DOHH2 (cell line): ENCODE measurements around the gene TNIP3.

ENCODE experiments used
- H3F3A ChIP-seq: fragments of 200-600 bp; sonication (generic), shearing (Covaris generic); 2 replicates; pipeline ENCODE4 v1.6.0; 2016; ENCODE audit warnings: antibody characterized with exemption, mild to moderate bottlenecking; ENCODE audit not compliant: control insufficient read depth, insufficient read depth
- H3K27ac ChIP-seq: fragments of 200-600 bp; sonication (generic); 2 replicates; pipeline ENCODE4 v1.5.1; 2014; ENCODE audit warnings: low read depth, mild to moderate bottlenecking, low read length, moderate library complexity
- H3K27me3 ChIP-seq: fragments of 200-600 bp; sonication (generic); 2 replicates; pipeline ENCODE4 v1.6.1; 2014; ENCODE audit warnings: mild to moderate bottlenecking, low read length, mixed read lengths; ENCODE audit not compliant: control insufficient read depth
- H3K36me3 ChIP-seq: fragments of 200-600 bp; sonication (generic); 2 replicates; pipeline ENCODE4 v1.6.1; 2014; ENCODE audit warnings: mild to moderate bottlenecking, low read length, moderate library complexity, mixed read lengths; ENCODE audit not compliant: control insufficient read depth
- H3K4me1 ChIP-seq: fragments of 200-600 bp; sonication (generic); 2 replicates; pipeline ENCODE4 v1.6.1; 2014; ENCODE audit warnings: mild to moderate bottlenecking, low read length, mixed read lengths; ENCODE audit not compliant: control insufficient read depth
- H3K4me2 ChIP-seq: fragments of 200-600 bp; sonication (generic); 2 replicates; pipeline ENCODE4 v1.6.0; 2014; ENCODE audit warnings: mild to moderate bottlenecking, low read length, moderate library complexity
- H3K4me3 ChIP-seq: fragments of 200-600 bp; sonication (generic); 2 replicates; pipeline ENCODE4 v1.5.1; 2014; ENCODE audit warnings: mild to moderate bottlenecking, low read length, mixed read lengths
- H3K79me2 ChIP-seq: fragments of 200-600 bp; sonication (generic); 2 replicates; pipeline ENCODE4 v1.6.1; 2014; ENCODE audit warnings: mild to moderate bottlenecking, low read length, mixed read lengths; ENCODE audit not compliant: control insufficient read depth
- H3K9me2 ChIP-seq: fragments of 200-600 bp; sonication (generic); replicated peaks from 2 replicates; pipeline ENCODE4 v1.6.1; 2014; ENCODE audit warnings: mild to moderate bottlenecking, low read length, mixed read lengths; ENCODE audit not compliant: control insufficient read depth
- H3K9me3 ChIP-seq: fragments of 200-600 bp; sonication (generic); 2 replicates; pipeline ENCODE4 v1.6.1; 2014; ENCODE audit warnings: antibody characterized with exemption, low read length, mixed read lengths; ENCODE audit not compliant: control insufficient read depth, insufficient read depth
- H4K20me1 ChIP-seq: fragments of 200-600 bp; sonication (generic); 2 replicates; pipeline ENCODE4 v1.6.0; 2014; ENCODE audit warnings: low read depth, mild to moderate bottlenecking, antibody characterized with exemption, low read length, moderate library complexity; ENCODE audit not compliant: control insufficient read depth, insufficient read depth
- EZH2phosphoT487 ChIP-seq: fragments of 200-600 bp; sonication (generic); IDR thresholded peaks from 2 replicates; pipeline ENCODE4 v1.6.1; 2017; ENCODE audit warnings: borderline replicate concordance, mild to moderate bottlenecking, antibody characterized with exemption, low read length, moderate library complexity, mixed read lengths
- TF ChIP-seq, protein P1 (sequence below): fragments of 200-600 bp; sonication (generic); IDR thresholded peaks from one replicate; pipeline ENCODE4 v1.5.1; 2014; ENCODE audit warnings: antibody characterized with exemption, mild to moderate bottlenecking, low read depth, low read length; ENCODE audit not compliant: poor library complexity, severe bottlenecking

Gene TNIP3

DNA sequence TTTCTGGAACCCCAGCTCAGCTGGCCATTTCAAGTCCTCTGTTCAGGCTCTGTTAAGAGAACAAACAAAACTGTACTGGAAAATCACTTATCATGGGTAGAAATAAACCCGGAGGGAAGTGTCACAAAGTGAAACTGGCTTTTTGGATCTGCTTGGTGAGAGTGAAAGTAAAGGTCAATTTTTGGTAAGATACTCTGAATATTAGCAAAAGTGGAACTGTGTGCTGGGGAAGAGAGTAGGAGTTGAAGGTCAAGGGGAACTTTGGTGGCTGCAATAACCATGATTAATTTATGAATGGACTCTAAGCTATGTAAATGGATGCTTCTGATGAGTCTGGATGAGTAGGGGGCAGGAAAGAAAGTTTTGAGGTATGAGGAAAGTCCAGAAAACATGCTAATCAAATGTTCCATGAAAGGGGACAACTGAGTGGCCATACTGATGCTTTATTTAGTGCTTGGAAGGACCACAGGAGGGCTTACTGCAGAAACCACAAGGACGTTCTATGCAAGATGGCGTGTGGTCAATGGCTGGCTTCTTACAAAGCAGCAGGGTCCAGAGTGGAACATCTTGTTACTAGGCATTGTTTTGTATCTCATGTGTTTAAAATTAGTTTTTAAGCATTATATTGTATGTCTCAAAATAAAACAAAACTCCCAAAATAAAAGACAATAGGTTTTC is 36.8 kb upstream of the TNIP3 start:
- no peaks in the 10 kb centered on the region for H3K27me3 ChIP-seq
- H3K9me2 ChIP-seq, result no peaks in the 10 kb centered on the region
- no peaks in the 10 kb centered on the region for H3F3A ChIP-seq
- H3K9me3 ChIP-seq, result no peaks in the 10 kb centered on the region
- H3K4me3 ChIP-seq, result no peak overlapping the region
- no peaks in the 10 kb centered on the region for H4K20me1 ChIP-seq
- H3K79me2 ChIP-seq, result no peaks in the 10 kb centered on the region
- TF ChIP-seq, protein P1, sequence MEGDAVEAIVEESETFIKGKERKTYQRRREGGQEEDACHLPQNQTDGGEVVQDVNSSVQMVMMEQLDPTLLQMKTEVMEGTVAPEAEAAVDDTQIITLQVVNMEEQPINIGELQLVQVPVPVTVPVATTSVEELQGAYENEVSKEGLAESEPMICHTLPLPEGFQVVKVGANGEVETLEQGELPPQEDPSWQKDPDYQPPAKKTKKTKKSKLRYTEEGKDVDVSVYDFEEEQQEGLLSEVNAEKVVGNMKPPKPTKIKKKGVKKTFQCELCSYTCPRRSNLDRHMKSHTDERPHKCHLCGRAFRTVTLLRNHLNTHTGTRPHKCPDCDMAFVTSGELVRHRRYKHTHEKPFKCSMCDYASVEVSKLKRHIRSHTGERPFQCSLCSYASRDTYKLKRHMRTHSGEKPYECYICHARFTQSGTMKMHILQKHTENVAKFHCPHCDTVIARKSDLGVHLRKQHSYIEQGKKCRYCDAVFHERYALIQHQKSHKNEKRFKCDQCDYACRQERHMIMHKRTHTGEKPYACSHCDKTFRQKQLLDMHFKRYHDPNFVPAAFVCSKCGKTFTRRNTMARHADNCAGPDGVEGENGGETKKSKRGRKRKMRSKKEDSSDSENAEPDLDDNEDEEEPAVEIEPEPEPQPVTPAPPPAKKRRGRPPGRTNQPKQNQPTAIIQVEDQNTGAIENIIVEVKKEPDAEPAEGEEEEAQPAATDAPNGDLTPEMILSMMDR, result no peak
- no peak overlapping the region for H3K4me2 ChIP-seq
- no peak overlapping the region for H3K27ac ChIP-seq
- no peaks in the 10 kb centered on the region for H3K36me3 ChIP-seq
- H3K4me1 ChIP-seq, result no peaks in the 10 kb centered on the region

DNA sequence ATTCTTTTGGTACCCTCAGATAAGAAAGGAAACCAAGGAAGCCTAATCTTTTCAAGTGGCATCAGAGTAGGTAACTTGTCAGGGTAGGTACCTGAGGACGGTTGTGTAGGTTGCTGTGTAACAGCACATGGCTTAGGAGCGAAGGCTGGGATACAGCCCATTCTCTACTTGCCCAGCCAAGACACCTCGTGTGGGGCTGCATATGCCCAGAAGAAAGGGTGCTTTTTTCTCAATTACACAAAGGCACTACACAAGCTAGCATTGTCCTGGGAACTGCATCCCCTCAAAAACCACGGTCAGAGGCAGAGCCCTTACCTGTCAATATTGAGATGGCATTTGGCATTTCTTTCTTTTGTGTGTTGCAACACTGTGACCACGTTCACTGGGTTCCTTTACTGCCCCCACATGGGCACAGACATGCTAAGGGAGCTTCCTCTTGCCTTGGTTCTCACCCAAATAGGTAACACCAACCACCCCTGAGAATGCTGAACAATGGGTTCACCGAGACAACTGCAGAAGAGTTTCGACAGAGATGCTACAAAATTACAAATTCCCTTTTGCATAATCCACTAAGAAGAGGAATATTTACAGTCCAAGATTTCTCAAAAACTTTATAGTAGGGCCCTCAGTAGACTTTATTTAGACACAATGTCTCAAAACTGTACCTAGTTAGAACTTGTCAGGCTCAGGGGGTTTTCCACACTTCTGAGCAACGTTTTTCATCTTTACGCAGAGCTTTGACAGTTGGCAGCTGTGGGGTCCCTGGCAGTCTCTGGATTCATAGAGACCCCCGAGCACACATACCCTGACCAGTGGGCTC is 35.8 kb upstream of the TNIP3 start:
- H3K4me1 ChIP-seq, result no peaks in the 10 kb centered on the region
- no peak overlapping the region for H3K27ac ChIP-seq
- no peaks in the 10 kb centered on the region for H3K9me3 ChIP-seq
- H3K9me2 ChIP-seq, result no peaks in the 10 kb centered on the region
- H3K79me2 ChIP-seq, result no peaks in the 10 kb centered on the region
- no peaks in the 10 kb centered on the region for H3F3A ChIP-seq
- H3K4me3 ChIP-seq, result no peak overlapping the region
- no peaks in the 10 kb centered on the region for H3K27me3 ChIP-seq
- H4K20me1 ChIP-seq, result no peaks in the 10 kb centered on the region
- no peak overlapping the region for H3K4me2 ChIP-seq
- no peaks in the 10 kb centered on the region for H3K36me3 ChIP-seq
- TF ChIP-seq, protein P1, result no peak
- TF ChIP-seq EZH2phosphoT487, result no peak

DNA sequence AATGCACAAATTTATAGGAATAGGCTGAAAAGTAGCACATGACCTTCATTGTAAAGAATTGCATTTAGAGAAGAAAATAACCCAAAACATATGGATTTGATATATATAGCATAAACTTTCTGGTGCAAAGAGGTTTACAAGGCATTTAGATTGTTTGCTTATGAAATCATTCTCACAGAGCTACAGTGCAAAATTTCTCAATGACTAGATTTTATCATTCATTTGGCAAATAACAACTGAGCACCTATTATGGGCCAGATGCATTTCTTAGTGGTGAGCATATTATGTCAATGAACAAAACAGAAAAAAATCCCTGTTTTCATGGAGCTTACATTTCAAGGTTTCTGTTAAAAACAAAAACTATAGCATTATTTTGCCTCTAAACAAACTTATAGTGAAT is 34.1 kb upstream of the TNIP3 start:
- Histone ChIP-seq H3K9me2 (no peaks in the 10 kb centered on the region), H3K4me2 (no peak overlapping the region), H3K4me3 (no peak overlapping the region), H3K4me1 (no peaks in the 10 kb centered on the region), H3K27ac (no peak overlapping the region), H3K9me3 (no peaks in the 10 kb centered on the region), H4K20me1 (no peaks in the 10 kb centered on the region), H3K27me3 (no peaks in the 10 kb centered on the region), H3K36me3 (no peaks in the 10 kb centered on the region), H3F3A (no peaks in the 10 kb centered on the region), H3K79me2 (no peaks in the 10 kb centered on the region)
- TF ChIP-seq, protein P1, result no peak
- no peak for TF ChIP-seq EZH2phosphoT487
